RKO (cell line): ENCODE data around the gene ELFN1.

Experiments used
- DNase-seq: peaks from one replicate; pipeline ENCODE4 v3.0.0-alpha.2; 2016; ENCODE audit warnings: low spot score

Gene ELFN1

DNA sequence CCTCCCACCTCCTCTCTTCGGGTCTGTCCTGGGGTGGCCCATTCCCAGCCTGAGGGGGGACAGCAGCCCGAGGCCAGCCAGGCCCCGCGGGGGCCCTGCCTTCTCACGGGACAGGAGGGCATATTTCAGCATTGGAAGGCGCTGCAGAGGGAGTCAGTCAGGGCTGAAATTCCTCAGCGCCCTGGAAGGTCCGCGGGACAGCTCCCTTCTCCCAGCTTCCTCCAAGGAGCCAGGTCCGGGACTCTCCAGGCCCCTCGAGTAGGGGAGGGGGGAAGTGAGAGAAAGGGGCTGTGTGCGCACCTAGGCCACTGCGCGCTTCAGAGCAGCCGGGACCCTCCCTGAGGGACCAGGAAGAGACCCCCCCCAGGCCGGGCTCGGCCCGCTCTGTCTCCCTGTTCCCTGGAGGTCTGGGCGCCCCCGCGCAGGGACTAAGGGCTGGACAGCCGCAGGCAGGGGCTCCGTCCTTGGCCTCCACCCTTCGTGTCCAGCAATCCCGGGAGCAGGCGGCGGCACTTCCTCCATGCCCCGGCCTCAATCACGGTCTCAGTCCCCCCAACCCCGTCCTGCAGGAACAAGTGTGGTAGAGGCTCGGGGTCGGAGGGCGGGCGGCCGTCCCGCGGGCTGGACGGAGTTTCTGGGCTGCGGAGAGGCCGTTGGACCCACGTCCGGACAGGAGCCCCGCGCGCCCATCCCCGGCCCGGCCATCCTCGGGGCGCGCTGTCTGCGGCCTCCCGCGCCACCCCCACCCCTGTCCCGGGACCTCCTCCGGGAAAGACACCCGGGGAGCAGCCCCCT, 6.0 kb upstream of the ELFN1 start:
- DNase-seq, result no peak

DNA sequence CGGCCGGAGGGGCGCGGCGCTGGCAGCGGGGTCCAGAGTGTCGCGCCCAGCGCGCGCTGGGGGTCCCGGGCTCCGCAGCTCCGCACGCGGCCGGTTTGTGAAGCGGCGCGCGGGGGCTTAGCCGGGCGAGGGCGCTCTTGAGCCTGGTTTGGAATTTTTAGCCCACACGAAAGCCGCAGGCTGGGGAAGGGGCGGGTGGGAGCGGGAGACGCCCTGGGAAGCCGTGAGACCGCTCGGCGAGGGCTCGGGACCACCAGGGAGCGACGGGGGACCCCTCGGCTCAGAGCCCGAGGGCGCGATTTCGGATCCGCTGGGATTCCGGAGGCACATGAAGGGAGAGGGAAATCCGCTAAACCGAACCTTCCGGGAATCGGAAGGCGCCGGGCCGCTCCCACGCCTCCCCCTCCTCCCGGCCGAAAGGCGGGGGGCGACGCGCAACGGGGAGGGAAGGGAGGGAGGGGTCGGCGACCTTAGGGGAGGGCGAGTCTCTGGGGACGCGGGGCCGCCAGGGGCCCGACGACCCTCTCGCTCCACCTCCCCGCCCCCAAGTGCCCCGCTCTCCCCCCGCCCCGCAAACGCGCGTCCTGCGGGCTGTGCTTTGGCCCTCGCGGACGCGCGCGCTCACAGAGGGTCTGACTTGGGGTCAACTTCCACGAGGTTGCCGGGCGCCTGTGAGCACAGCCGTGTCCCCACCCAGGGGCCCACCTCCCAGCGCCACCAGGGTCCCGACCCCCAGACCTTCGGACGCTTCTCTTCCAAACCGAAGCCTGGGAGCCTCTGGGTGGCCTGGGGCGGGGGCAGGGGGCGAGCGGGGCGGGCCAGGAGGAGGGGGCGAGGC, 5.1 kb upstream of the ELFN1 start:
- DNase-seq, result no peak

DNA sequence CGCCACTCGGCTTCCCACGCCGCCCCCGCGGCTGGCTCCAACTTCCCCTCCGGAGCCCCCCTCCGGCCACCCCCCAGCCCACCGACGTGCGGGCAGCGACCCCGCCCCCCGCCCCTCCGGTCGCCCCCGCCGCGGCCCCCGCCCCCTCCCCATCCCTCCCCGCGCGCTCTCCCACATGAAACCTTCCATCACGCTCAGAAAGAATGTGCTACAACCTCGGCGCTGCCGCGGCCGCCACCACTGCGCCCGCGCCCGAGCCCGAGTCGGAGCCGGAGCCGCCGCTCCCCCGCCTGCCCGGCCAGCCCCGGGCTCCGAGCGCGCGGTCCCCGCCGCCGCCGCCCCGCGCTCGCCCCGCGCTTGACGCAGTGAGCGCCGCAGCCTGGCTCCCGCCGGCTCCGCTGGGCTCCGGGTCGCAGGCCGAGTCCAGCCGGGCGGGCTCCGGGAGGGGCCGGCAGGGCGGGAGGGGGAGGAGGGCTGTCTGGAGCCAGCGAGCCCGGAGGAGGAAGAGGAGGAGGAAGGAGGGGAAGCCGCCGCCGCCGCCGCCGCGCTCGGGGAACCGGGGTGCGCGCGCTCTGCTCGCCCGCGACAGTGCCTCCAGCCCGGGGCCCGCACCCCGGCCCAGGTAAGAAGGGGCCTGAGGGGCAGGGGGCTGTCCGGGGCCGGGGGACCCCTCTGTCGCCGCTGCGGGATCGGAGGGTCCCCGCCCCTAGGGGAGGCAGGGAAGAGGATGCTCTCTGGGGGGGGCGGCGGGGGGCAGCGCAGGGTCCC, 4.3 kb upstream of the ELFN1 start:
- no peak for DNase-seq

DNA sequence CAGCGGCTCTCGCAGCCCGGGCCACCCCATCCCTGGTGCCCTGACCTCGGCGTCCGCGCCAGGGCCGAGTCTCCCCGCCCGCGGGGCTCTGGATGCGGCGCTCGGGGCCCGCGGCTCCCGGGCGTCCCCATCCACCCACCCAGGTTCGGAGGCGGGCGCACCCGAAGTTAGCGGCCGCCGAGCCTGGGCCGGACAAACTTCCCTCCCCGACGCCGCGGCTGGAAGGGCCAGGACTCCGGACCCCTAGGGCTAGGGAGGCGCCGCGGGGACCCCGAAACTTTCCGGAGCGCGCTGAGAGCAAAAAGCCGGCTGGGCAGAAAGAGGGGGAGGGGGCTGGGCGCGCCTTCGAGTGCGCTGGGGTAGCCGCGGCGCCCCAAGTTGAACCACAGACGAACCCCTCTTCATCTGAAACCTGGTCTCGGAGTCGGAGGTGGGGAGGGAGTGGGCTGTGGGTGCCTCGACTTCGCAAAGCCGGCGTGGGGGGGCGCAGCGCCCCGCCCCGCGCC, 3.7 kb upstream of the ELFN1 start:
- DNase-seq, result no peak

DNA sequence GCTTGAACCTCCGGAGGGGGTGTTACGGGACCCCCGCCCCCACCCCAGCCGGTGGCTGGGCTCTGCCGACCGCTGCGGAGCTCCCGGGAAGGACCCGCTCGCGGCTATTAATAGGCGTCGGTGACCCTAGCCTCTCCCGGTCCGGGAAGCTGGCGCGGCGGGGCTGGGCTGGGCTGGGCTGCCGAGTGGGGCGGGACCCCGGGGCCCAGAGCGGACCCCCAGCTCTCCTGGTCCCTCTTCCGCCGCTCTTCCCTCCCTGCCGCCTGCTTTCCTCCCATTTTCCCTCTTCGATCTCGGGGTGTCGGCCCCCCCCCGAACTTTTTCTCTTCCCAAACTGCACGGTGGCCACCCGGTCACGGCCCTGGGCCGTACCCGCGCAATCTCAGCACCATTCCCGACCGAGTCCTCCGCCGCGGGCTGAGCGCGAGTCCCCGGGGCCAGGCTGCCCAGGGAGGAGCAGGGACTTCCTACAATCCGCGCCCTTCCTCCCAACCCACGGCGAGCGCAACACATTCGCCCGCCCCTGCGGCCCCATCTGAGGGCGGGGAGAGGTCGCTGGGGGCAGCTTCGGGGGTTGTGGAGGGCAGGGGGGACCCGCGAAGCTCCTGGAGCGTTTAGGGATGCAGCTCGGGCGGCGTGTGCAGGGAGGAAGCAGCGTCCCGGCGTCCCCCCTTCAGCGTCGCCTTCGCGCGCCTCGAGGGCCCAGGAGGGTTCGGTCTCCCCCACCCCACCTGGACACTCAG, 3.1 kb upstream of the ELFN1 start:
- DNase-seq, result no peak

DNA sequence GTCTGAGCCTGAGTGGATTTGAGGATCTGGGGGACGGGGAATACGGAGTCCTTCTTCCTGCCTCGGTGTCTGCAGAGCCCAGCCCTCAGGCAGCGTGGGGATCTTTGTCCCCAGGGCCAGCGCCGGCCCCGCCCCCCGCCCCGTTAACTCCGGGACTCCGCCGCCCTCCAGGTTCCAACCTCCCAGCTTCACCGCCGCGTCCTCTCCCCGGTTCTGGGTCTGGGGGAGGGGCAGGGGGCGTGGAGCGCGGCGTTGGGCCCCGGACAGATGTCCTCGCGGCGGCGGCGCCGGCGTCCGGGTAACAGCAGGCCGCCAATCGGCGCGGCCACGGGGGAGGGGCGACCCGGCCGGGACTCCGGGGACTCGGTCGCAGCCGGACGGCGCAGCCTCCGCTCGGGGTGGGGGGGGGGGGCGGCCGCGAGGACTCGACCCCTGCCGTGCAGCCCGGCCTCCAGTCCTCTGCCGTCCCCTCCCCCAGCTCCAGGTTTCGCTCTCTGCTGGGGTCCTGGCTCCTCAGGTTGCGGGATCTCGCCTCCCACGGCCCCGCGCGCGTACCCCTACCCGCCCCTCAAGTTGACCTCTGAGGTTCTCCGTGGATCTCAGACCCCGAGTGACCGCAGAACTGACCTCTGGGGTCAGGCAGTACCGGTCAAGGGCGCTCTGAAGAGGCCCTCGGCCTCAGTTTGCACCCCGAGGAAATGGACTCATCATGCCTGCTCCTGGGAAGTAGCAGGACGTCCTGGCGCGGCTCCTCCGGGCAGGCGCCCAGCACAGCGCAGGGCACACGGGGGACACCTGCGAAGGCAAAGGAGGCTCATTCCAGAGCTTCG, 2.3 kb upstream of the ELFN1 start:
- no peak for DNase-seq

DNA sequence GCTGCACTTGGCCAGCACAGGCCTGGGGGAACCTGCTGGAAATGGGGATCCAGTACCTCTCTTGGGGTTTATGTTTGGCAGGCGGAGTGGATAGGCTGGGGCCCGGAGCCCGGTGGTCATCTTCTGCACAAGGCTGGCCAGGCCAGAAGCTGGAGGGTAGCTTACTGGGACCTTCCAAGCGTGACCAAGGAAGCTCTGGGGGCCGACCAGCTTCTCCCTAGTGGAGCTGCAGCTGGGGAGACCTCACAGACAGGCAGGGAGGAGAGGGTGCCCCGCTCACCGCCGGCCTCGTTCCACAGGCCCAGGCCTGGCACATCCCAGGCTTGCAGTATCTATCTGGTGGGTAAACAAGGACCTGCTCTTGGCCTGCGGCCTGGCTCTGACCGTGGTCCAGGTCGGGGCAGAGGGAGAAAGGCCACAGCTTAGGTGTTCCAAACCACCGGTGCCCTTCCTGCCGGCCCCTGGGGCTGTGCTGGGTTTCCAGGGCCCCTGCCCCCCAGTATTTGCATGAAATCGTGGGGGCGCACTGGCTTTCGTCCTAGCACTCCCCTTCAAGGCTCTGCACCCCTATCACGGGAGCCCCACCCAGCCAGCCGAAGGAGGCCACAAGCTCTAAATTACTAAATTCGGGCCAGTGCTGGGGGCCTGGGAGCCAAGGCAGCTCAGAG, 1.5 kb upstream of the ELFN1 start:
- no peak for DNase-seq

DNA sequence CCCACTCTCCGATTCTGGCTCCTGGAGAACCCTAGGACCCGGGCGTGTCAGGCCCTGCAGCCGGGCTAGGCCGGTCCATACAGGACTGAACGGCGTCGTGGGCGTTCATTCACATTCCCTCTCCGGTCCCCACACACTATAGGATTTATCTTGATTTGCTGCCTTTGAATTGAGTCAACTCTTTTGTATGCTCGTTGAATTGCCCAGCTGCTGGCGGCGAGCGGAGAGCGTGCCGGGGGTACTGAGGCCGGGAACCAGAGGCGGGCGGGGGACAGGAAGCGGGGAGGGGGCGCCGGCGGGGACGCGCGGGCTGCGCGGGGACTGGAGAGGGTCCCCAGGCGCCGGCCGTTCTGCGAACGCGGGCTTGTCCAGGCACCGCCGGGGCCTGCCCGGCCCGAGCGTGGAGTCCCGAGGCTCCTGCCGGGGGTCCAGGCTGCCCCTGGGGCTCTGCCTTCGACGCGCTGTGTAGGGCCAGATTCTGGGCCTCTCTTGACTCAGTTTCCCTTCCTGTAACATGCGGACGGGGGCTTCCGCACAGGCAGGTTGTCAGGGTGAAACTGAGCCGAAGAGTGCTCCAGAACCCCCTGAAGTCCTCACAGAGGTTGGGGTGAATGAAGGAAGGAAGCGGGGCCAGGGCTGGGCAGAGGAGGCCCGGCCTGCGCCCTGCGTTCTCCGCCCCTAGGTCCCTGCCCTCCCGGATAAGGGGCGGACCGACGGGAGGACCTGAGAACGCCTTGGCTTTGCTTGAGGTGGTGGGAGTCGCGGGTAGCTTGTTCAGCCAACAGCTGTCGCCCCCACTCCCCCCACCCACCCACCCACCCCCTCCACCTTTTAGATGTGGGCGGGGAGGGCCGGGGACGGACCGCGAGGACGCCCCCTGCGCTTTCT, 769 bp upstream of the ELFN1 start:
- no peak for DNase-seq

DNA sequence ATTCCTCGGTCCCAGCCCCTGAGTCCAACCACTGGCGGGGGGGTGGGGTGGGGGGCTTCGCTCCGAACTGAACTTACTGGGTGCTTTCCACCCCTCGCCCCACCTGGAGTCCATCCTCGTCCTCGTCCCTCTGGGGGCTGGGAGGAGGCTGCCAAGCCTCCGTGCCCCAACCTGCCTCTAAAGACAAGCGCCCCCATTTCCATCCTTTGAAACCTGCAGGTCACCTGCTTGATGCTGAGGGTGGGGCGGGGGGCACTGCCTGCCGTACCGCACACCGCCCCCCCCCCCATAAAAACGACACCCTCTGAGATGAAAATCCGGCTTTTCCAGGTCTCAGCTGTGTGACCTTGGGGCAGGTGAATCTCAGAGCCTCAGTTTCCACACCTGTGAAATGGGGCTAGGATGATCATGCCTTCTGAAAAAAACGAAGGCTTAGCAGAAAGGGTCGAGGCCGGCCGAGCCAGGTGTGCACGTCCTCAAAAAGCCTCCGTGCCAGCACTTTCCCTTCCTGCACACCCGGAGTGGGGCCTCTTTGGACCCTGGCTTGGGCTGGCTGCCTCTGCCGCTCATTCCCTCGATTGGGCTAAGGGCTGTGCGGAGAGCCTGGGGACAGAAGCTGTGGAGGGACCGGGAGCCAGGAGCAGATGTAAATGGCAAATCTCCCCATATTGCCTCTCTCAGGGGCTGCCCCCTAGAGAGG, 967 bp downstream of the ELFN1 start:
- DNase-seq, result no peak

DNA sequence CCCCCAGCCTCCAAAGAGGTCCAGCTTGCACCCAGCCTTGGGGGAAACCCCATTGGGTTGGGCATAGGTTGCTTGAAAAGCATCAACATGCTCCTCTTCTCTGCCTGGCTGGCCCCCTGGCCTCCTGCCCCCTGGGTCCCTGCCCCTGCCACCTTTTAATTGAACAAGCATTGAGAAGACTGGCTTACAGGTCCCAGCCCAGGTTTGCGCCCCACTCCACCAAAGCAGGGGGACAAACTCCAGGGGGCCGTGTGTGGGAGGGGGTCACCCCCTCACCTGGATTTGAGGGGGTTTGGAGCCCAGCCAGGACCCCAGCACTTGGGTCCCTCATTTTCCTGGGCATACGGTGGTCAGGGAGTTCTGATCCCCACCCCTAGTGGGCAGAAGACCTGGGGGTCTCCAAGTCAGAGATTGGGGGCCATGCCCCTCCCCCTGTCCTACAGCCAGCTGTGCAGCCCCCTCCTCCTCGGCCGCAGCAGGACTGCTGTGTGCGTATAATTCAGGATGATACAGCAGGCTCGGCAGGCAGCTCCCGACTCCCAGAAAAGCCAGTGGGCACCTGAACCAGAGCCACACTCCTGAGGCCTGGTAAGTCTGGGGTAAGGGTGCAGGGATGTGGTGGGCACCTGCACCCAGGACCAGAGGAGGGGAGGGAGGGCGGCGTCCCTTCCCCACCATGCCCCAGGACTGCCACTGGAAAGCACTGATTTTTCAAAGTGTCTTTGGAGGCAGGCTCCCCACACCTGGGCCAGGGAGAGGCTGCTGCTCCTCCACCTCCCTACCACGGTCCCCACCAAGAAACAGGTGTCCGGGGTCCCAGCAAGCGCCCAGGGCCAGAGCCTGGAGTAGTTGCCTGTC, 1.7 kb downstream of the ELFN1 start:
- DNase-seq, result no peak

DNA sequence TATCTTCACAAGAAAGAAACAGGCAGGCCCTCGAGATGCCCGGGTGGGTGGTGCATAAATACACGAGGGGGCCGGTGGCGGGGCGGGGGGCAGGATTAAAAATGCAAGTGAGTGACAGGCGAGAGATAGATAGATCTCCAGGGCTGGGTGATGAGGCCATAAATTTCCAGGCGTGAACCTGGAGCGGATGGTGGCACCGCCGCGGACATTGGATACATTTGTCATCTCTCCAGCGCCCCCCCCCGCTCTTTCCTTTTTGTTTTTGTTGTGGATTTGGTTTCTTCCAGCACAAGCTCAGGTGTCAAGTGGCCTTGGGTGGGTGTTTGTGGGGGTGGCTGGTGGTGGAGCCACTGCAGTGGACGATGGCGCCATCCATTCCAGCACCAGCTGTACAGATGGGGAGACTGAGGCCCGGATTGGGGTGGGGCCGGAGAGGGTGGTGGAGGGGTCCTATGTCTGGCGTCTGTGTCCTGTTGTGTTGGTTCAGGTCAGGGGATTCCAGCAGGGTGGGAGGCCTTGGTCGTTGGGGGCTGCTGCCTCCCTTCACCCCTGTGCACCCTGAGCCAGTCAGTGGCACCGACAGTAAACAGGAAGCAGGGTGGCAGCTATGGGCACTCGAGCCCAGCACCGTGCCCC, 2.9 kb downstream of the ELFN1 start:
- DNase-seq, result no peak

DNA sequence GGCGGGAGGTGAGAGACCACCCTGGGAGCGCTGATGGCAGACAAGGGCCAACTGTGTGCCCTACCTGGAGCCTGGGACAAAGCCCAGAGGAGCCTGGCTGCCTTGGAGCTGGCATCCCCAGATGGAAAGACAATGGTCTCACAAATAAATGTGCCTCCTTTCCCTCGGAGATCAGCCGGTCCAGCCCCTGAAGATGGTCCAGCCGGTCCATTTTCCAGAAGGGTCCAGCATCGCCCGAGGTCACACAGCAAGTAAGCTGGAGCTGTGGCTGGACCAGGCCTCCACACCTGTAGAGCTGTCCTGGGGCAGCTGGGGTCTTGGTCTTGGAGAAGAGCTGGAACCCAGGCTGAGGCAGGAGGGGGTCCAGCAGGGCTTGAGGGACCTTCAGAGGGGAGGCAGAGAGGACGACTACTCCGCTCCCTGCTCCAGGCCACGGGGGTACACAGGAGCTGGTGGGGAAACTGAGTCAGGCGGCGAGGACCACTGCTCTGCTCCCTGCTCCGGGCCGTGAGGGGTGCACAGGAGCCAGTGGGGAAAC, 3.6 kb downstream of the ELFN1 start:
- DNase-seq, result no peak

DNA sequence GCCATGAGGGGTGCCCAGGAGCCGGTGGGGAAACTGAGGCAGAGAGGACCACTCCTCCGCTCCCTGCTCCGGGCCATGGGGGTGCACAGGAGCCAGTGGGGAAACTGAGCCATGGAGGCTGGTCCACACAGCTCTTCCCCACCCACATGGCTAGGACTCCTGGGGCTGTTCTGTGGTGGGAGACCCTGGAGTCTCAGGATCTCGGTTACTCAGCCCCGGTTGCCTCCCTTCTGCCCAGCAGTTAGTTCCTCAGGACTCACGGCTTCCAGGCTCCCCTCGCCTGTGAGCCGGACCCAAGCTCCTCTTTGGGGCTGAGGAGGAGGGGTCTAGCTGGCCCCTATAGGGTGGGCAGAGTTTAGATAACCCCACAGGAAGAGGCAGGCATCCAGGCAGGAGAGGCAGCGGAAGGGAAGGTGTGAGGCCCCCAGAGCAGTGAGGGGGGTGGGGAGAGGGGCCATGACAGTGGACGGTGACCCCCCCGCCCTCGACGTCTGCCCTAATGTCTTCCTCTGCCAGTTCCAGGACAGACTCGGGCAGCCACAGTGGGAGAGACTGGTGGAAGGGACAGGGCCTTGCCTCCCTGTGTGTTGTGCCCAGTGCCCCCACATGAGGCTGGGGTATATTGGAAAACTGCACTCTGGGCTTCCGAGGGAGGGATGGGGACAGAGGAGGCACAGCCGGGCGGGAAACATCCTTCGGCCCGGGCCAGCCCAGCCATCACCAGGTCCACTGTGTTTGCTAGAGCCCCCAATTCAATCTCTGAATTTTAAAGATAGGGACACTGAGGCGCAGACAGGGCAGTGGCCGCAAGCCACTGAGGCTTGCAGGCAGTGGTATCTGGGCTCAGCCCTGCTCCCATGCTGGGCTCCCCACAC, 4.3 kb downstream of the ELFN1 start:
- no peak for DNase-seq

DNA sequence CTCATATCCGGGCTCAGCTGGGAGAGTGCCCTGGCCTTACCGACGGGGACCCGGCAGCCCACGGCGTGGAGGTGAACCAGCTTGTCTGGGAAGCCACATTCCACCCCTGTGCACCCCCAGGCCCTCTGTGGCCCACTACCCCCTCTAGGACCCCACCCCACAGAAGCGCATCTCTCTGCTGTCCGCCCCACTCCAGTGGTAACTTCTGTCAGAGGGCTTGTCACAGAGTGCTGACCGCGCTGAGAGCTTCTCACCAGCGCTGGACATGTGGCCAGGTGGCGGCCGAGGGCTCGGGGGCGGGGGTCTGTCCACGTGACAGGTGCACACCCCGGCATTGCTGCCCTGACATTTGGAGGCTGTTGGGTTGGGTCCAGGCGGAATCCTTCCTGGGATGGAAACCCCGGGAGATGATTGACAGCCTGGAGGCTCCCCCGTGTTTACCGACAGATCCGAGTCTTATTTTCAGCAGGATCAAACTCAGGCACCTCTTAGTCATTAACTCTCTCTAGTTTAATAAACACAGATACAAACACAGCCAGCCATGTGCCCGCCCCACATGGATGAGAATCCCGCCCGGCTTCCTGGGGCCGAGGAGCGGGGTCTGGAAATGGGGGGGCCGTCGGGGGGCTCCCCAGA, 5.1 kb downstream of the ELFN1 start:
- no peak for DNase-seq
